Activated CD4-positive, alpha-beta T cell treated with anti-CD3 and anti-CD28 coated beads, Interleukin-2, amount 10 ng/mL, durations not matched to agents 7 days and 5 days (primary cell): ENCODE results near the gene SRP19. TPM values are rescaled to one million over a fixed set of nuclear protein-coding genes. Genes with fewer than 3 reads are reported as not detected.
"Not testable (repeated sequence)": the region's sequence is repeated elsewhere in the genome, so short reads cannot be mapped to it uniquely, and the experiment has no call there.

Source experiments
- CTCF ChIA-PET: fragments of 350-600 bp; sonication (Branson Sonifier 250); formaldehyde crosslinking; loops from one replicate; lab custom pipeline; 2021; ENCODE audit warnings: antibody characterized with exemption; lab: Charles Lee
- POLR2A ChIA-PET: fragments of 350-600 bp; sonication (Branson Sonifier 250); formaldehyde crosslinking; loops from one replicate; lab custom pipeline; 2021; ENCODE audit warnings: antibody characterized with exemption; lab: Charles Lee
- DNase-seq: peaks from one replicate; pipeline ENCODE4 v3.0.0-alpha.2; 2020
- H3K27ac Mint-ChIP-seq: one replicate; pipeline ENCODE4 v1.8.0; 2021; ENCODE audit warnings: mild to moderate bottlenecking, moderate library complexity, mixed read lengths
- H3K27me3 Mint-ChIP-seq: one replicate; pipeline ENCODE4 v1.8.0; 2021; ENCODE audit warnings: mixed read lengths
- H3K36me3 Mint-ChIP-seq: one replicate; pipeline ENCODE4 v1.8.0; 2021; ENCODE audit warnings: low read depth, mixed read lengths
- H3K4me1 Mint-ChIP-seq: one replicate; pipeline ENCODE4 v1.8.0; 2021; ENCODE audit warnings: mixed read lengths
- H3K4me3 Mint-ChIP-seq: one replicate; pipeline ENCODE4 v1.8.0; 2021; ENCODE audit warnings: mild to moderate bottlenecking, moderate library complexity, mixed read lengths
- H3K9me3 Mint-ChIP-seq: one replicate; pipeline ENCODE4 v1.8.0; 2021; ENCODE audit warnings: mixed read lengths
- total RNA-seq, 2 experiments: library from RNA; stranded (reverse); gene quantifications; one replicate each; pipeline ENCODE4 v1.2.3, GENCODE V29; 2021

The SRP19 gene
- total RNA-seq, 2 experiments from 2014 or later, result 51.9 to 64.3 TPM

- H3K36me3 Mint-ChIP-seq, result peaks cover 49% of the 10 kb centered on the region
- H3K27me3 Mint-ChIP-seq, result no peaks in the 10 kb centered on the region
- ChIA-PET POLR2A (interaction anchor here (0.8 to 1.3 kb wide), 3 partner anchors 8 to 98 kb away, joined by 3 read pairs; no protein-coding TSS in a partner anchor), CTCF (interaction anchor here (0.9 to 3.5 kb wide), 5 partner anchors 10 to 43 kb away, joined by 3 to 15 read pairs (median 3); partner anchors contain the start of gene REEP5)
- H3K4me1 Mint-ChIP-seq, result peaks cover 59% of the 10 kb centered on the region
- peak overlapping the region; percentile 78 for H3K27ac Mint-ChIP-seq
- peaks cover 2% of the 10 kb centered on the region for H3K9me3 Mint-ChIP-seq
- DNase-seq, result no peak
- peak overlapping the region; percentile 20 for H3K4me3 Mint-ChIP-seq
Observed at GRCh38 chr5:112878101-112878500, 17.0 kb downstream of the SRP19 start.

- Mint-ChIP-seq H3K9me3 (peaks cover 2% of the 10 kb centered on the region), H3K27ac (peak overlapping the region; percentile 78), H3K36me3 (peaks cover 45% of the 10 kb centered on the region), H3K4me3 (peak overlapping the region; percentile 20), H3K4me1 (peaks cover 54% of the 10 kb centered on the region), H3K27me3 (no peaks in the 10 kb centered on the region)
- POLR2A ChIA-PET, result interaction anchor here (0.8 to 1.3 kb wide), 2 partner anchors 9 to 12 kb away, joined by 3 read pairs; no protein-coding TSS in a partner anchor
- CTCF ChIA-PET, result interaction anchor here (0.9 to 3.5 kb wide), 6 partner anchors 8 to 43 kb away, joined by 3 to 15 read pairs (median 4); partner anchors contain the start of gene REEP5
- peak; percentile 77 for DNase-seq
Observed at GRCh38 chr5:112878760-112879159, 17.7 kb downstream of the SRP19 start.

- POLR2A ChIA-PET, result no interaction called here
- Mint-ChIP-seq H3K27ac (peak overlapping the region; percentile 60), H3K4me1 (peaks cover 43% of the 10 kb centered on the region), H3K36me3 (peaks cover 43% of the 10 kb centered on the region), H3K4me3 (no peak overlapping the region), H3K27me3 (no peaks in the 10 kb centered on the region), H3K9me3 (peaks cover 2% of the 10 kb centered on the region)
- DNase-seq, result no peak
- CTCF ChIA-PET, result interaction anchor here (0.8 to 3.5 kb wide), 7 partner anchors 8 to 83 kb away, joined by 3 to 15 read pairs (median 4); no protein-coding TSS in a partner anchor
Observed at GRCh38 chr5:112880219-112880964, 19.3 kb downstream of the SRP19 start.

GRCh38 chr5:112883192-112883591 is 22.1 kb downstream of the SRP19 start:
- H3K27me3 Mint-ChIP-seq, result no peaks in the 10 kb centered on the region
- H3K9me3 Mint-ChIP-seq, result peaks cover 2% of the 10 kb centered on the region
- no peak overlapping the region for H3K4me3 Mint-ChIP-seq
- DNase-seq, result no peak
- ChIA-PET CTCF (interaction anchor here (1.2 to 2.0 kb wide), 2 partner anchors 16 to 31 kb away, joined by 4 read pairs; no protein-coding TSS in a partner anchor), POLR2A (interaction anchor here (0.9 kb wide), 1 partner anchor 22 kb away, joined by 3 read pairs; the partner anchor contains the start of gene SRP19)
- peaks cover 51% of the 10 kb centered on the region for H3K4me1 Mint-ChIP-seq
- no peak overlapping the region for H3K27ac Mint-ChIP-seq
- H3K36me3 Mint-ChIP-seq, result peaks cover 53% of the 10 kb centered on the region

- Mint-ChIP-seq H3K36me3 (peaks cover 54% of the 10 kb centered on the region), H3K9me3 (peaks cover 2% of the 10 kb centered on the region), H3K4me1 (peaks cover 51% of the 10 kb centered on the region), H3K27me3 (no peaks in the 10 kb centered on the region), H3K27ac (peak overlapping the region; percentile 48), H3K4me3 (no peak overlapping the region)
- DNase-seq, result no peak
- ChIA-PET POLR2A (interaction anchor here (1.0 kb wide), 1 partner anchor 26 kb away, joined by 3 read pairs; no protein-coding TSS in a partner anchor), CTCF (interaction anchor here (0.8 to 3.0 kb wide), 6 partner anchors 9 to 39 kb away, joined by 3 to 13 read pairs (median 4); no protein-coding TSS in a partner anchor)
Observed at GRCh38 chr5:112885001-112885400, 23.9 kb downstream of the SRP19 start.

GRCh38 chr5:112886975-112887374 is 25.9 kb downstream of the SRP19 start:
- ChIA-PET CTCF (interaction anchor here (1.3 to 2.5 kb wide), 2 partner anchors 8 to 20 kb away, joined by 3 to 15 read pairs; no protein-coding TSS in a partner anchor), POLR2A (interaction anchor here (0.5 to 0.7 kb wide), 2 partner anchors 39 to 339 kb away, joined by 3 to 4 read pairs; no protein-coding TSS in a partner anchor)
- DNase-seq, result peak; percentile 31
- Mint-ChIP-seq H3K9me3 (no peaks in the 10 kb centered on the region), H3K36me3 (peaks cover 58% of the 10 kb centered on the region), H3K27ac (peak overlapping the region; percentile 87), H3K4me1 (peaks cover 39% of the 10 kb centered on the region), H3K4me3 (peak overlapping the region; percentile 28), H3K27me3 (no peaks in the 10 kb centered on the region)

GRCh38 chr5:112892066-112892465 is 31.0 kb downstream of the SRP19 start:
- H3K4me1 Mint-ChIP-seq, result peaks cover 30% of the 10 kb centered on the region
- H3K9me3 Mint-ChIP-seq, H3K27me3 Mint-ChIP-seq, H3K4me3 Mint-ChIP-seq, DNase-seq, POLR2A ChIA-PET: not testable (repeated sequence)
- H3K36me3 Mint-ChIP-seq, result peaks cover 52% of the 10 kb centered on the region
- peak overlapping the region; percentile 10 for H3K27ac Mint-ChIP-seq
- CTCF ChIA-PET, result interaction anchor here (1.3 kb wide), 1 partner anchor 31 kb away, joined by 3 read pairs; the partner anchor contains the start of gene SRP19

GRCh38 chr5:112892776-112893175 is 31.7 kb downstream of the SRP19 start:
- H3K27ac Mint-ChIP-seq, result no peak overlapping the region

GRCh38 chr5:112895682-112896081 is 34.6 kb downstream of the SRP19 start:
- ChIA-PET POLR2A (no interaction called here), CTCF (interaction anchor here (0.6 to 3.1 kb wide), 5 partner anchors 8 to 79 kb away, joined by 3 to 13 read pairs (median 3); partner anchors contain the start of gene REEP5)
- Mint-ChIP-seq H3K27ac (no peak overlapping the region), H3K36me3 (peaks cover 54% of the 10 kb centered on the region), H3K4me3 (no peak overlapping the region), H3K9me3 (no peaks in the 10 kb centered on the region), H3K27me3 (no peaks in the 10 kb centered on the region), H3K4me1 (peaks cover 9% of the 10 kb centered on the region)
- no peak for DNase-seq

More at GRCh38 chr5:112892776-112893175, 31.7 kb downstream of the SRP19 start:
- H3K4me3 Mint-ChIP-seq, result no peak overlapping the region
- H3K27me3 Mint-ChIP-seq, result no peaks in the 10 kb centered on the region
- H3K4me1 Mint-ChIP-seq, result peaks cover 24% of the 10 kb centered on the region
- ChIA-PET POLR2A (no interaction called here), CTCF (interaction anchor here (1.3 to 3.1 kb wide), 2 partner anchors 8 to 32 kb away, joined by 3 to 13 read pairs; partner anchors contain the start of gene SRP19)
- no peaks in the 10 kb centered on the region for H3K9me3 Mint-ChIP-seq
- peaks cover 50% of the 10 kb centered on the region for H3K36me3 Mint-ChIP-seq
- no peak for DNase-seq

- Mint-ChIP-seq H3K4me1 (peaks cover 10% of the 10 kb centered on the region), H3K9me3 (no peaks in the 10 kb centered on the region), H3K27me3 (no peaks in the 10 kb centered on the region), H3K4me3 (no peak overlapping the region), H3K27ac (no peak overlapping the region), H3K36me3 (peaks cover 61% of the 10 kb centered on the region)
- CTCF ChIA-PET, result interaction anchor here (1.2 to 2.4 kb wide), 3 partner anchors 9 to 22 kb away, joined by 3 to 10 read pairs (median 5); no protein-coding TSS in a partner anchor
- no peak for DNase-seq
- POLR2A ChIA-PET, result no interaction called here
Observed at GRCh38 chr5:112902561-112902960, 41.5 kb downstream of the SRP19 start.

- H3K4me1 Mint-ChIP-seq, result peaks cover 14% of the 10 kb centered on the region
- CTCF ChIA-PET, result interaction anchor here (1.1 to 2.4 kb wide), 3 partner anchors 10 to 32 kb away, joined by 4 to 9 read pairs (median 5); no protein-coding TSS in a partner anchor
- H3K27me3 Mint-ChIP-seq, H3K4me3 Mint-ChIP-seq, H3K27ac Mint-ChIP-seq, H3K9me3 Mint-ChIP-seq, DNase-seq, POLR2A ChIA-PET: not testable (repeated sequence)
- H3K36me3 Mint-ChIP-seq, result peaks cover 52% of the 10 kb centered on the region
Observed at GRCh38 chr5:112904996-112905395, 43.9 kb downstream of the SRP19 start.

GRCh38 chr5:112906637-112907036 is 45.5 kb downstream of the SRP19 start:
- no peaks in the 10 kb centered on the region for H3K9me3 Mint-ChIP-seq
- no peaks in the 10 kb centered on the region for H3K27me3 Mint-ChIP-seq
- peaks cover 52% of the 10 kb centered on the region for H3K36me3 Mint-ChIP-seq
- H3K4me3 Mint-ChIP-seq, result no peak overlapping the region
- ChIA-PET POLR2A (no interaction called here), CTCF (interaction anchor here (0.7 to 4.2 kb wide), 4 partner anchors 9 to 473 kb away, joined by 3 to 14 read pairs (median 3); no protein-coding TSS in a partner anchor)
- H3K27ac Mint-ChIP-seq, result no peak overlapping the region
- DNase-seq, result no peak
- H3K4me1 Mint-ChIP-seq, result peaks cover 12% of the 10 kb centered on the region
